Thyroid gland (tissue), 4 donors: ENCODE measurements around the gene SLC22A1.

Experiments used
- POLR2A ChIP-seq, 2 donors: fragments of 450-650 bp; IDR thresholded peaks; one replicate each; pipeline ENCODE4 v1.6.1; 2017; ENCODE audit warnings: antibody characterized with exemption in 2 of 2, mild to moderate bottlenecking in 2 of 2, moderate library complexity in 1 of 2
- TF ChIP-seq, protein P1 (sequence below), 6 experiments: fragments of 200-600 bp in 3 of 6; fragments of 450-650 bp in 3 of 6; sonication (generic) in 3 of 6; IDR thresholded peaks; one replicate each; pipeline ENCODE4 v1.5.1; 2016 to 2019; ENCODE audit warnings: antibody characterized with exemption in 6 of 6, mild to moderate bottlenecking in 2 of 6, inconsistent platforms in 1 of 6, moderate library complexity in 1 of 6

- TF ChIP-seq, protein P1, sequence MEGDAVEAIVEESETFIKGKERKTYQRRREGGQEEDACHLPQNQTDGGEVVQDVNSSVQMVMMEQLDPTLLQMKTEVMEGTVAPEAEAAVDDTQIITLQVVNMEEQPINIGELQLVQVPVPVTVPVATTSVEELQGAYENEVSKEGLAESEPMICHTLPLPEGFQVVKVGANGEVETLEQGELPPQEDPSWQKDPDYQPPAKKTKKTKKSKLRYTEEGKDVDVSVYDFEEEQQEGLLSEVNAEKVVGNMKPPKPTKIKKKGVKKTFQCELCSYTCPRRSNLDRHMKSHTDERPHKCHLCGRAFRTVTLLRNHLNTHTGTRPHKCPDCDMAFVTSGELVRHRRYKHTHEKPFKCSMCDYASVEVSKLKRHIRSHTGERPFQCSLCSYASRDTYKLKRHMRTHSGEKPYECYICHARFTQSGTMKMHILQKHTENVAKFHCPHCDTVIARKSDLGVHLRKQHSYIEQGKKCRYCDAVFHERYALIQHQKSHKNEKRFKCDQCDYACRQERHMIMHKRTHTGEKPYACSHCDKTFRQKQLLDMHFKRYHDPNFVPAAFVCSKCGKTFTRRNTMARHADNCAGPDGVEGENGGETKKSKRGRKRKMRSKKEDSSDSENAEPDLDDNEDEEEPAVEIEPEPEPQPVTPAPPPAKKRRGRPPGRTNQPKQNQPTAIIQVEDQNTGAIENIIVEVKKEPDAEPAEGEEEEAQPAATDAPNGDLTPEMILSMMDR (IDR thresholded peaks at IDR 0.05): no peak
- TF ChIP-seq POLR2A (IDR thresholded peaks at IDR 0.05): no peak
These were observed 41.5 kb upstream of the SLC22A1 start for GRCh38 chr6:160080097-160080496.
